HG03196 (cell line): Measurements from ENCODE around the gene PRKX.
"Not testable (repeated sequence)": the region's sequence is repeated elsewhere in the genome, so short reads cannot be mapped to it uniquely, and the experiment has no call there.

ENCODE experiments used
- ATAC-seq: cut with Tn5 transposase; IDR thresholded peaks from one replicate; pipeline ENCODE4 v1.9.1; 2021; ENCODE audit not compliant: unreplicated experiment

The PRKX gene

GRCh38 chrX:3713225-3713936, at the start of gene PRKX:
PRKX (minus strand) TSS chrX:3713649; CDS start chrX:3713253, 396 bp downstream.
- peak; percentile 77 for ATAC-seq

- ATAC-seq, result no peak
These were observed 49.7 kb upstream of the PRKX start for GRCh38 chrX:3763111-3763510.

GRCh38 chrX:3757510-3758025, 44.1 kb upstream of the PRKX start:
- no peak for ATAC-seq

GRCh38 chrX:3748052-3748559, 34.7 kb upstream of the PRKX start:
- ATAC-seq, result no peak

GRCh38 chrX:3743801-3744439, 30.5 kb upstream of the PRKX start:
- no peak for ATAC-seq

- not testable (repeated sequence) for ATAC-seq
These were observed 27.5 kb upstream of the PRKX start for GRCh38 chrX:3740946-3741345.

- ATAC-seq, result no peak
These were observed 25.1 kb upstream of the PRKX start for GRCh38 chrX:3738509-3738908.

GRCh38 chrX:3736536-3736935, 23.1 kb upstream of the PRKX start:
- ATAC-seq, result not testable (repeated sequence)

- not testable (repeated sequence) for ATAC-seq
These were observed 22.4 kb upstream of the PRKX start for GRCh38 chrX:3735891-3736290.

- ATAC-seq, result not testable (repeated sequence)
These were observed 21.0 kb upstream of the PRKX start for GRCh38 chrX:3734456-3734855.

GRCh38 chrX:3733043-3733430, 19.6 kb upstream of the PRKX start:
- ATAC-seq, result no peak

GRCh38 chrX:3732326-3733042, 19.0 kb upstream of the PRKX start:
- not testable (repeated sequence) for ATAC-seq

- ATAC-seq, result no peak
These were observed 15.0 kb upstream of the PRKX start for GRCh38 chrX:3728454-3728853.

- ATAC-seq, result not testable (repeated sequence)
These were observed 10.0 kb upstream of the PRKX start for GRCh38 chrX:3723460-3723859.

GRCh38 chrX:3717742-3718420, 4.4 kb upstream of the PRKX start:
- ATAC-seq, result no peak

- ATAC-seq, result no peak
These were observed 2.5 kb upstream of the PRKX start for GRCh38 chrX:3715921-3716320.

GRCh38 chrX:3714706-3715479, 1.4 kb upstream of the PRKX start:
- not testable (repeated sequence) for ATAC-seq

GRCh38 chrX:3713937-3714434, 537 bp upstream of the PRKX start:
- ATAC-seq, result no peak

- peak; percentile 14 for ATAC-seq
These were observed 602 bp downstream of the PRKX start for GRCh38 chrX:3712870-3713224.
